Thyroid gland (tissue), 4 donors: ENCODE data around the gene XRCC3.

Experiments used
- POLR2A ChIP-seq, 2 donors: fragments of 450-650 bp; IDR thresholded peaks; one replicate each; pipeline ENCODE4 v1.6.1; 2017; ENCODE audit warnings: antibody characterized with exemption in 2 of 2, mild to moderate bottlenecking in 2 of 2, moderate library complexity in 1 of 2
- TF ChIP-seq, protein P1 (sequence below), 6 experiments: fragments of 200-600 bp in 3 of 6; fragments of 450-650 bp in 3 of 6; sonication (generic) in 3 of 6; IDR thresholded peaks; one replicate each; pipeline ENCODE4 v1.5.1; 2016 to 2019; ENCODE audit warnings: antibody characterized with exemption in 6 of 6, mild to moderate bottlenecking in 2 of 6, inconsistent platforms in 1 of 6, moderate library complexity in 1 of 6

DNA sequence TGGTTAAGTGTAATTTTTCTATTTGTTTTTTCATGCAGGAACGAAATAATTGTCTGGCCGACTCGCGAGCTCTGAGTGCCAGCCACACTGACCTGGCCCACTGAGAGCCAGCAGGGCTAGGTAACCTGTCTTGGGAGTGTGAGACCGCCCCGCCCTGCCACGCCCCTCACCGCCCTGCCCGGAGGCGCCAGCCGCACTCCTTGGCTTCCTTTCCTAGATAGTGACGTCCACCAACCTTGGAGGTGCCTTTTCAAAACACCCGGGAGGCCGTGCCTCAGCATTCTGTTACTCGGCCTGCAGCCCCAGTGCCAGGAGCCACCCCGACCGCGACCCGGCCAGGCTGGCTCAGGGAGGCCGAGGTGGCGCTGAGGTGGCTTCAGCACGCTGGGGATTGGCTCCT lies 21.7 kb downstream of the XRCC3 start:
- TF ChIP-seq, protein P1, sequence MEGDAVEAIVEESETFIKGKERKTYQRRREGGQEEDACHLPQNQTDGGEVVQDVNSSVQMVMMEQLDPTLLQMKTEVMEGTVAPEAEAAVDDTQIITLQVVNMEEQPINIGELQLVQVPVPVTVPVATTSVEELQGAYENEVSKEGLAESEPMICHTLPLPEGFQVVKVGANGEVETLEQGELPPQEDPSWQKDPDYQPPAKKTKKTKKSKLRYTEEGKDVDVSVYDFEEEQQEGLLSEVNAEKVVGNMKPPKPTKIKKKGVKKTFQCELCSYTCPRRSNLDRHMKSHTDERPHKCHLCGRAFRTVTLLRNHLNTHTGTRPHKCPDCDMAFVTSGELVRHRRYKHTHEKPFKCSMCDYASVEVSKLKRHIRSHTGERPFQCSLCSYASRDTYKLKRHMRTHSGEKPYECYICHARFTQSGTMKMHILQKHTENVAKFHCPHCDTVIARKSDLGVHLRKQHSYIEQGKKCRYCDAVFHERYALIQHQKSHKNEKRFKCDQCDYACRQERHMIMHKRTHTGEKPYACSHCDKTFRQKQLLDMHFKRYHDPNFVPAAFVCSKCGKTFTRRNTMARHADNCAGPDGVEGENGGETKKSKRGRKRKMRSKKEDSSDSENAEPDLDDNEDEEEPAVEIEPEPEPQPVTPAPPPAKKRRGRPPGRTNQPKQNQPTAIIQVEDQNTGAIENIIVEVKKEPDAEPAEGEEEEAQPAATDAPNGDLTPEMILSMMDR (IDR thresholded peaks at IDR 0.05) = no peak
- no peak for TF ChIP-seq POLR2A (IDR thresholded peaks at IDR 0.05)
